Upper lobe of left lung (tissue), 4 donors: ENCODE data around the gene CNTNAP2.

Experiments used
- CTCF ChIP-seq, 6 experiments: fragments of 450-650 bp in 4 of 6; fragments of 200-600 bp in 2 of 6; sonication (generic) in 2 of 6; IDR thresholded peaks; one replicate each; pipeline ENCODE4 v1.5.1; 2016 to 2019; ENCODE audit warnings: antibody characterized with exemption in 6 of 6
- EP300 ChIP-seq, 4 donors: sonication (generic); formaldehyde crosslinking; IDR thresholded peaks; one replicate each; pipeline ENCODE4 v1.5.1; 2017; ENCODE audit warnings: antibody characterized with exemption in 4 of 4, control low read depth in 2 of 4
- POLR2A ChIP-seq, 4 donors: fragments of 450-650 bp; IDR thresholded peaks; one replicate each; pipeline ENCODE4 v1.5.1; 2016 to 2017; ENCODE audit warnings: antibody characterized with exemption in 4 of 4, mild to moderate bottlenecking in 2 of 4
- POLR2AphosphoS5 ChIP-seq, 2 donors: sonication (generic); formaldehyde crosslinking; IDR thresholded peaks; one replicate each; pipeline ENCODE4 v1.5.1; 2017; ENCODE audit warnings: antibody characterized with exemption in 2 of 2

- no peak for TF ChIP-seq POLR2A (IDR thresholded peaks at IDR 0.05)
- no peak for TF ChIP-seq CTCF (IDR thresholded peaks at IDR 0.05)
- TF ChIP-seq EP300 (IDR thresholded peaks at IDR 0.05) = no peak
- TF ChIP-seq POLR2AphosphoS5 (IDR thresholded peaks at IDR 0.05) = no peak
Measured at GRCh38 chr7:147008530-147008929, 891.9 kb downstream of the CNTNAP2 start.
